HG03558 (cell line): ENCODE data around the gene FIBCD1.

Experiments used
- ATAC-seq: cut with Tn5 transposase; IDR thresholded peaks from one replicate; pipeline ENCODE4 v1.9.1; 2021; ENCODE audit warnings: moderate number of reproducible peaks; ENCODE audit not compliant: unreplicated experiment; ENCODE audit errors: extremely low read depth

FIBCD1 gene

GRCh38 chr9:130868230-130868629, 70.8 kb downstream of the FIBCD1 start:
- ATAC-seq: no peak

- ATAC-seq: no peak
These were observed 71.5 kb downstream of the FIBCD1 start for GRCh38 chr9:130867556-130867955.

- no peak for ATAC-seq
These were observed 72.5 kb downstream of the FIBCD1 start for GRCh38 chr9:130866474-130866965.

GRCh38 chr9:130865921-130866320, 73.1 kb downstream of the FIBCD1 start:
- no peak for ATAC-seq

- ATAC-seq: no peak
These were observed 74.5 kb downstream of the FIBCD1 start for GRCh38 chr9:130864541-130864940.

GRCh38 chr9:130862747-130863146, 76.3 kb downstream of the FIBCD1 start:
- ATAC-seq: no peak

- no peak for ATAC-seq
These were observed 76.8 kb downstream of the FIBCD1 start for GRCh38 chr9:130862217-130862616.

GRCh38 chr9:130861372-130862180, 77.5 kb downstream of the FIBCD1 start:
- ATAC-seq: no peak

- no peak for ATAC-seq
These were observed 78.4 kb downstream of the FIBCD1 start for GRCh38 chr9:130860458-130861316.

- ATAC-seq: no peak
These were observed 80.0 kb downstream of the FIBCD1 start for GRCh38 chr9:130858739-130859705.

GRCh38 chr9:130857864-130858738, 80.9 kb downstream of the FIBCD1 start:
- no peak for ATAC-seq

- no peak for ATAC-seq
These were observed 82.6 kb downstream of the FIBCD1 start for GRCh38 chr9:130856474-130856873.

- no peak for ATAC-seq
These were observed 84.2 kb downstream of the FIBCD1 start for GRCh38 chr9:130854835-130855234.

GRCh38 chr9:130854092-130854491, 85.0 kb downstream of the FIBCD1 start:
- no peak for ATAC-seq

- ATAC-seq: no peak
These were observed 86.2 kb downstream of the FIBCD1 start for GRCh38 chr9:130852801-130853200.
